ENCODE measurements around the gene RBM47. TPM values are rescaled to one million over a fixed set of nuclear protein-coding genes. Genes with fewer than 3 reads are reported as not detected.

RBM47 gene
- 0.98 and 2.2 TPM in 2 replicates for total RNA-seq

GRCh38 chr4:40629401-40630334 lies at the start of gene RBM47:
Gene RBM47 (minus strand): TSS chr4:40629864. CDS start chr4:40438893, 190,971 bp downstream.

Small RNA genes lying within 50 kb of the gene (small RNA-seq; reads per million reads assigned to genes)
- gene AC098869.1, result not detected
- gene MIR4802, result not detected
- not detected for gene RNU7-74P

Other genes with a start within 250 kb of the RBM47 start
- gene NSUN7, start 120.1 kb upstream of the RBM47 start, total RNA-seq, result under 0.01 TPM in 1 of 2 replicates, not detected in the other

Measured in subcutaneous preadipocyte (primary cell).